HG03354 (cell line): ENCODE data around the gene C6orf15.

Source experiments
- ATAC-seq: cut with Tn5 transposase; IDR thresholded peaks from one replicate; pipeline ENCODE4 v1.9.1; 2021; ENCODE audit warnings: mild to moderate bottlenecking; ENCODE audit not compliant: unreplicated experiment, poor library complexity, severe bottlenecking

Gene C6orf15

GRCh38 chr6:31132806-31133205 is 20.4 kb upstream of the C6orf15 start:
- ATAC-seq, result no peak

GRCh38 chr6:31131595-31131994 is 19.2 kb upstream of the C6orf15 start:
- ATAC-seq, result no peak

- ATAC-seq, result no peak
Observed at GRCh38 chr6:31130751-31131150, 18.4 kb upstream of the C6orf15 start.

GRCh38 chr6:31129130-31129529 is 16.8 kb upstream of the C6orf15 start:
- ATAC-seq, result no peak

GRCh38 chr6:31128093-31128676 is 15.8 kb upstream of the C6orf15 start:
- ATAC-seq, result no peak

- no peak for ATAC-seq
Observed at GRCh38 chr6:31126396-31127175, 14.2 kb upstream of the C6orf15 start.

- ATAC-seq, result no peak
Observed at GRCh38 chr6:31125586-31126363, 13.4 kb upstream of the C6orf15 start.

- no peak for ATAC-seq
Observed at GRCh38 chr6:31125162-31125561, 12.8 kb upstream of the C6orf15 start.

GRCh38 chr6:31122791-31123706 is 10.7 kb upstream of the C6orf15 start:
- ATAC-seq, result no peak

GRCh38 chr6:31121131-31121790 is 8.9 kb upstream of the C6orf15 start:
- no peak for ATAC-seq

- ATAC-seq, result no peak
Observed at GRCh38 chr6:31120151-31120915, 8.0 kb upstream of the C6orf15 start, which contains the start of gene CDSN. CDSN (minus strand) TSS chr6:31120446; CDS start chr6:31120419, 27 bp downstream.

GRCh38 chr6:31118178-31118577 is 5.8 kb upstream of the C6orf15 start:
- no peak for ATAC-seq

- no peak for ATAC-seq
Observed at GRCh38 chr6:31116661-31117385, 4.4 kb upstream of the C6orf15 start.

GRCh38 chr6:31115941-31116560 is 3.7 kb upstream of the C6orf15 start:
- no peak for ATAC-seq

- no peak for ATAC-seq
Observed at GRCh38 chr6:31114970-31115849, 2.8 kb upstream of the C6orf15 start.

GRCh38 chr6:31114541-31114878 is 2.1 kb upstream of the C6orf15 start, which contains the start of gene PSORS1C1:
PSORS1C1 (plus strand) TSS chr6:31114800; CDS start chr6:31129633, 14,833 bp downstream.
- no peak for ATAC-seq
